ENCODE results near the gene MYO1A. TPM values are rescaled to one million over a fixed set of nuclear protein-coding genes. Genes with fewer than 3 reads are reported as not detected.

The MYO1A gene
- total and polyA plus RNA-seq, 12 donors = 0.01 to 0.08 TPM; not detected in 10

DNA sequence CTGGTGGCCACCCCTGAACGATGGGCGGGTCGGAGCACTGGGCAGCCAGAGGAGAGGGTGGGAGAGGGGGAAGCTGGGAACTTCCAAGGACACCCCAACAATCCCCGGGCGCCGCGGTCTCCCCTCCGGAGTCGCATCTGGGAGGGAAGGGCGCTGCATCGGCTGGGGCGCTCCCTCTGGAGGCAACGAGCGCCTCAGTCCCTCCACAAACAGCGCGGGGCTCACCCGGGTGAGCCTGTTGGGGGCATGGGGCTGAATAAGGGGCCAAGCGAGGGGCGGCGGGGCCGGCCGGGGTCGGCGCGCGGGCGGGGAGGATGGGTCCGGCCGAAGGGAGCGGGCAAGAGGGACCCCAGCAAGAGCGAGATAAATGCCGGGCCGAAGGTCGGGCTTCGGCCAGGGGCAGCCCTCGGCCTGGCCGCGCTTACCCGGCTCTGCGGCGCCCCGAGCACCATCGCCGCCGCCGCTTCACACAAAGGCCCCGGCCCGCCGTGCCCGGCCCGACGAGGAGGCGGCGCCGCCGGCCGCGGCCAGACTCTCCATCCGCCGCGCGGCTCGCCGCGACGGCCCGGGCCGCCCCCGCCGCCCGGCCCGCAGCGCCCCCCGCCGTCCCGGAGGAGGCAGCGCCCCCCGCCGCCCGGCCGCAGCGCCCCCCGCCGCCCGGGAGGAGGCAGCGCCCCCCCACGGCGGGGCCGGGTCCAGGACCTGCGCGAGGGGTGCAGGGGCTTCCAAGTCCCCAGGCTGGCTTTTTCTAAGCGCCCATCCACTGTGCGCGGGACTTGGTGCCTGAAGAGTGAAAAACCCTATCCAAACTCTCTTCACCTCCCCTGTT lies 43.7 kb downstream of the MYO1A start, which contains the start of gene ZBTB39:
ZBTB39 (minus strand) TSS at position 567 of the 829 bp plus-strand sequence. CDS start 1,629 bp downstream, outside the sequence.
- intact Hi-C loops (cut with DNase I) = loop anchor here in 8 of 10 donors (5.0 to 10.0 kb wide), 4 partner anchors 56 to 249 kb away; partner anchors contain the start of gene STAT6 (in 4 of the 8)
- peaks cover 0 to 33% (median 27%) of the 10 kb centered on the region in 9 donors for H3K4me1 ChIP-seq

DNA sequence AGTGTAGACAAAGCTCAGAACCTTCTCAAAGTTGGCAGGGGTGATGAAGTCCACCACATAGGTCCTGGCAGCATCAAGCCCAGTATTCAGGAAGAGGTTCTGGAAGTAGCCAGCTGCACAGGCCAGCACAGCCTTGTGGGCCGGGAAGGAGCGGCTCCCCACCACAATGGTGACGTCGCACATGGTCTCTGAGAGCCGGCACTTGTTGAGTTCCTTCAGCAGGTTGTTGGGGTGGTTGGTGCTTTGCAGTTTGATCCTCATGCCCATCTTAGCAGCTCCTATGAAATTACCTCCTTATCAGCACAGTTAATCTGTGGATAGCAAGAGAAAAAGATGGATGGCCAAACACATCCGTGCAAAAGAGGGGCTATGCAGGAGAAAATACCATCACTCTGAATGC lies 45.3 kb downstream of the MYO1A start:
- H3K27me3 ChIP-seq = no peaks in the 10 kb centered on the region
- no peak for DNase-seq
- H3K36me3 ChIP-seq = peaks cover 0 to 51% (median 31%) of the 10 kb centered on the region in 9 donors
- peaks cover 0 to 35% (median 30%) of the 10 kb centered on the region in 9 donors for H3K4me1 ChIP-seq
- ATAC-seq = no peak
- 83 to 85% methylated on average over 6 of the region's 6 CpGs for whole genome bisulfite sequencing, 2 donors
- H3K9me3 ChIP-seq = no peaks in the 10 kb centered on the region
- TF ChIP-seq, protein P1, sequence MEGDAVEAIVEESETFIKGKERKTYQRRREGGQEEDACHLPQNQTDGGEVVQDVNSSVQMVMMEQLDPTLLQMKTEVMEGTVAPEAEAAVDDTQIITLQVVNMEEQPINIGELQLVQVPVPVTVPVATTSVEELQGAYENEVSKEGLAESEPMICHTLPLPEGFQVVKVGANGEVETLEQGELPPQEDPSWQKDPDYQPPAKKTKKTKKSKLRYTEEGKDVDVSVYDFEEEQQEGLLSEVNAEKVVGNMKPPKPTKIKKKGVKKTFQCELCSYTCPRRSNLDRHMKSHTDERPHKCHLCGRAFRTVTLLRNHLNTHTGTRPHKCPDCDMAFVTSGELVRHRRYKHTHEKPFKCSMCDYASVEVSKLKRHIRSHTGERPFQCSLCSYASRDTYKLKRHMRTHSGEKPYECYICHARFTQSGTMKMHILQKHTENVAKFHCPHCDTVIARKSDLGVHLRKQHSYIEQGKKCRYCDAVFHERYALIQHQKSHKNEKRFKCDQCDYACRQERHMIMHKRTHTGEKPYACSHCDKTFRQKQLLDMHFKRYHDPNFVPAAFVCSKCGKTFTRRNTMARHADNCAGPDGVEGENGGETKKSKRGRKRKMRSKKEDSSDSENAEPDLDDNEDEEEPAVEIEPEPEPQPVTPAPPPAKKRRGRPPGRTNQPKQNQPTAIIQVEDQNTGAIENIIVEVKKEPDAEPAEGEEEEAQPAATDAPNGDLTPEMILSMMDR (IDR thresholded peaks at IDR 0.05) = no peak
- intact Hi-C loops (cut with DNase I) = loop anchor here in 9 of 10 donors (5.0 to 10.0 kb wide), 7 partner anchors 57 to 247 kb away; partner anchors contain the start of genes STAT6 (in 4 of the 9) and HSD17B6 (in 1 of the 9)
- no peak overlapping the region for H3K27ac ChIP-seq
- peak overlapping the region in 3 of 10 donors; percentile 84 to 91 (median 89) for H3K4me3 ChIP-seq

More for the DNA sequence above, 43.7 kb downstream of the MYO1A start, which contains the start of gene ZBTB39:
- 1% methylated on average over 45 to 94 of the region's 94 CpGs for WGBS, 2 donors
- TF ChIP-seq, protein P1 (IDR thresholded peaks at IDR 0.05) = peak; percentile 24 to 75 (median 61)
- Histone ChIP-seq H3K9me3 (no peaks in the 10 kb centered on the region), H3K36me3 (peaks cover 0 to 35% (median 27%) of the 10 kb centered on the region in 9 donors), H3K27ac (peak within 1 kb of the TSS; percentile 50 to 92 (median 88)), H3K4me3 (peak within 1 kb of the TSS; percentile 84 to 97 (median 92)), H3K27me3 (no peaks in the 10 kb centered on the region)
- ATAC-seq = peak; percentile 64 to 89 (median 74)
- DNase-seq = peak; percentile 32 to 69

DNA sequence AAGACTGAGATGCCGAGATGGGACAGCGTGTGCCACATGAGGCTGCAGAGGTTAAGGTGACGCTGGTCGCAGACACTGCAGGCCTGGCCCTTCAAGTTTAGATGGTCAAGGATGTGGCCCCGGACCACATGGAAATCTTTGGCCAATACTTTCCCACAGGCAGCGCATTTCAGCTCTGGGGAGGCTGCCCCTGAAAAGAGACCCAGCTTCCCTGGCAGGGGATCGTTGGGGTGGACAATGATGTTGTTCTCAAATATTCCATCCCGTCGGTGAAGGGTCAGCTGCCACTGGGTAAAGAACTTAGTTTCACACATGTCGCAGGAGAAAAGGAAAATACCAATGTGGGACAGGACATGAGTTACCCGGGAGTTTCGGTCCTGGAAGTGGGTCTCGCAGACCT lies 46.5 kb downstream of the MYO1A start:
- DNase-seq (no peak), ATAC-seq (no peak)
- intact Hi-C loops (cut with DNase I) = loop anchor here in 6 of 10 donors (5.0 to 10.0 kb wide), 5 partner anchors 56 to 246 kb away; partner anchors contain the start of gene HSD17B6 (in 1 of the 6)
- Histone ChIP-seq H3K36me3 (peaks cover 0 to 60% (median 31%) of the 10 kb centered on the region in 9 donors), H3K4me3 (no peak overlapping the region), H3K4me1 (peaks cover 0 to 40% (median 32%) of the 10 kb centered on the region in 9 donors), H3K9me3 (no peaks in the 10 kb centered on the region), H3K27ac (no peak overlapping the region), H3K27me3 (no peaks in the 10 kb centered on the region)
- WGBS, 2 donors = 92 to 95% methylated on average over 13 of the region's 13 CpGs
- TF ChIP-seq, protein P1 (IDR thresholded peaks at IDR 0.05) = no peak

DNA sequence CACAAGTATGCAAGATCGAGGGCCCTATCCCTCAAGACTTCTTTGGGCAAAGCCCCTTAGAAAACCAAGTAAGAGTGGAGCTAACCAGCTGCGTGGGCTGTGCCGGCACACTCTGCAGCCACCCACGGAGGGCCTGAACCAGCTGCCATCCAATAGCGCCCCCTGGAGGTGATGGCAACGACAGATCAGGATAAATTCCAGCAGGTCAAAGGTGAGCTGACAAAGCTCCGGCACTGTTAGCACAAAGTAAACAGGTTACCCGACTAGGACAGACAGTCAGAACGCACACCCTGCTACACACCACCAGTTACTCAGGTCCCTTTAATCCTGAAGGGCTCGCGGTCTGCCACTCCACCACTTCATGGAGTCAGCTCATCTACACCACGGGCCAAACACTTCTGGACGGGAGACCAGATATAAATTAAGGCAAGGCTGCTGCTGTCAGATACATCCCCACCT lies 48.5 kb downstream of the MYO1A start:
- TF ChIP-seq, protein P1 (IDR thresholded peaks at IDR 0.05) = peak; percentile 49 to 80 (median 75)
- H3K36me3 ChIP-seq = peaks cover 0 to 68% (median 31%) of the 10 kb centered on the region in 9 donors
- peaks cover 0 to 39% (median 27%) of the 10 kb centered on the region in 9 donors for H3K4me1 ChIP-seq
- no peaks in the 10 kb centered on the region for H3K27me3 ChIP-seq
- H3K9me3 ChIP-seq = no peaks in the 10 kb centered on the region
- intact Hi-C loops (cut with DNase I) = loop anchor here in 6 of 10 donors (5.0 to 10.0 kb wide), 5 partner anchors 54 to 244 kb away; partner anchors contain the start of gene HSD17B6 (in 1 of the 6)
- 34 to 37% methylated on average over 13 of the region's 13 CpGs for WGBS, 2 donors
- no peak overlapping the region for H3K4me3 ChIP-seq
- ATAC-seq = peak in 7 of 8 donors; percentile 20 to 57 (median 48)
- no peak overlapping the region for H3K27ac ChIP-seq
- peak; percentile 60 to 62 for DNase-seq
